HG02623 (cell line): ENCODE data around the gene MFAP2.

ENCODE experiments used
- ATAC-seq: cut with Tn5 transposase; IDR thresholded peaks from one replicate; pipeline ENCODE4 v1.9.1; 2021; ENCODE audit warnings: moderate library complexity; ENCODE audit not compliant: unreplicated experiment

The MFAP2 gene

GRCh38 chr1:17008208-17008855, 27.9 kb upstream of the MFAP2 start:
- no peak for ATAC-seq

GRCh38 chr1:17007121-17007520, 26.7 kb upstream of the MFAP2 start:
- ATAC-seq: no peak

GRCh38 chr1:17005365-17005740, 24.9 kb upstream of the MFAP2 start:
- no peak for ATAC-seq

GRCh38 chr1:17004466-17005364, 24.3 kb upstream of the MFAP2 start:
- ATAC-seq: no peak

- no peak for ATAC-seq
Observed at GRCh38 chr1:17002524-17002902, 22.1 kb upstream of the MFAP2 start.

- no peak for ATAC-seq
Observed at GRCh38 chr1:17001760-17002523, 21.5 kb upstream of the MFAP2 start.

GRCh38 chr1:16999863-17000262, 19.4 kb upstream of the MFAP2 start:
- no peak for ATAC-seq

- no peak for ATAC-seq
Observed at GRCh38 chr1:16998589-16998988, 18.2 kb upstream of the MFAP2 start.

- ATAC-seq: no peak
Observed at GRCh38 chr1:16996845-16997244, 16.4 kb upstream of the MFAP2 start.

- ATAC-seq: no peak
Observed at GRCh38 chr1:16993521-16994038, 13.2 kb upstream of the MFAP2 start.

GRCh38 chr1:16992675-16993074, 12.3 kb upstream of the MFAP2 start:
- no peak for ATAC-seq

- ATAC-seq: no peak
Observed at GRCh38 chr1:16992102-16992501, 11.7 kb upstream of the MFAP2 start.

GRCh38 chr1:16991571-16991970, 11.2 kb upstream of the MFAP2 start:
- no peak for ATAC-seq

GRCh38 chr1:16989676-16990391, 9.4 kb upstream of the MFAP2 start:
- ATAC-seq: no peak

- ATAC-seq: no peak
Observed at GRCh38 chr1:16988210-16988609, 7.8 kb upstream of the MFAP2 start.

- ATAC-seq: no peak
Observed at GRCh38 chr1:16986962-16987361, 6.5 kb upstream of the MFAP2 start.

- no peak for ATAC-seq
Observed at GRCh38 chr1:16986560-16986959, 6.1 kb upstream of the MFAP2 start.

- no peak for ATAC-seq
Observed at GRCh38 chr1:16986113-16986512, 5.7 kb upstream of the MFAP2 start.

GRCh38 chr1:16984717-16985116, 4.3 kb upstream of the MFAP2 start:
- ATAC-seq: no peak

- ATAC-seq: no peak
Observed at GRCh38 chr1:16983649-16984048, 3.2 kb upstream of the MFAP2 start.

GRCh38 chr1:16982902-16983301, 2.5 kb upstream of the MFAP2 start:
- ATAC-seq: no peak
